HTR-8/SVneo (cell line): ENCODE data around the gene SPATS2L.

Experiments
- DNase-seq: peaks from one replicate; pipeline ENCODE4 v3.0.0; 2011; ENCODE audit warnings: low spot score, mixed read lengths; ENCODE audit not compliant: insufficient read length
- FAIRE-seq: peaks from 2 replicates; lab custom pipeline; 2011; peaks lifted over from hg19 to GRCh38; lab: Jason Lieb, UNC

The SPATS2L gene

GRCh38 chr2:200525066-200525465, 218.6 kb downstream of the SPATS2L start:
- DNase-seq (no peak), FAIRE-seq (no peak)

- FAIRE-seq (no peak), DNase-seq (no peak)
These were observed 219.0 kb downstream of the SPATS2L start for GRCh38 chr2:200525551-200525881.

GRCh38 chr2:200525882-200526651, 219.6 kb downstream of the SPATS2L start, which contains the start of gene SGO2:
Gene SGO2 (plus strand): TSS chr2:200526207. CDS start chr2:200532976, 6,769 bp downstream.
- FAIRE-seq (peak; percentile 98), DNase-seq (peak; percentile 91)

- DNase-seq = no peak
These were observed 221.7 kb downstream of the SPATS2L start for GRCh38 chr2:200528228-200528627.

More at GRCh38 chr2:200528228-200528627, 221.7 kb downstream of the SPATS2L start:
- FAIRE-seq = no peak
